Subcutaneous adipose tissue (tissue), 4 donors: ENCODE results near the gene MESP2. TPM values are rescaled to one million over a fixed set of nuclear protein-coding genes. Genes with fewer than 3 reads are reported as not detected.

ENCODE experiments used
- CTCF ChIP-seq: fragments of 450-650 bp; IDR thresholded peaks from one replicate; pipeline ENCODE4 v1.5.1; 2016; ENCODE audit warnings: low read depth, mild to moderate bottlenecking, control low read depth, antibody characterized with exemption, moderate library complexity
- total RNA-seq, 4 donors: library from RNA; depleted of rRNA; stranded (reverse); fragments of >200 nt; gene quantifications; one replicate each; pipeline ENCODE4 v1.1.0, GENCODE V29; 2016

MESP2 gene
- total RNA-seq, 4 donors from 2014 or later, result 0.34 to 0.57 TPM; not detected in 2

GRCh38 chr15:89775815-89776214, 317 bp upstream of the MESP2 start:
- no peak for TF ChIP-seq CTCF

- no peak for TF ChIP-seq CTCF
Measured at GRCh38 chr15:89777073-89777751, 1.1 kb downstream of the MESP2 start.

GRCh38 chr15:89777782-89778380, 1.7 kb downstream of the MESP2 start:
- TF ChIP-seq CTCF, result no peak

- no peak for TF ChIP-seq CTCF
Measured at GRCh38 chr15:89778861-89779260, 2.7 kb downstream of the MESP2 start.

GRCh38 chr15:89780601-89781000, 4.5 kb downstream of the MESP2 start:
- no peak for TF ChIP-seq CTCF

- TF ChIP-seq CTCF, result no peak
Measured at GRCh38 chr15:89781055-89781454, 4.9 kb downstream of the MESP2 start.

GRCh38 chr15:89781891-89782618, 5.9 kb downstream of the MESP2 start:
- no peak for TF ChIP-seq CTCF
